ENCODE results near the gene GRHPR.

The GRHPR gene

GRCh38 chr9:37407468-37407867 is 15.0 kb upstream of the GRHPR start:
- Mint-ChIP-seq H3K4me1 (peaks cover 43% of the 10 kb centered on the region), H3K27ac (peak overlapping the region; percentile 48), H3K27me3 (no peaks in the 10 kb centered on the region), H3K36me3 (no peaks in the 10 kb centered on the region), H3K4me3 (peak overlapping the region; percentile 12), H3K9me3 (peaks cover 3% of the 10 kb centered on the region)
- ATAC-seq (ENCODE audit: low read depth) (no peak), DNase-seq (ENCODE audit: low spot score in 2 of 2) (no peak)

GRCh38 chr9:37408933-37409710 is 13.4 kb upstream of the GRHPR start:
- no peaks in the 10 kb centered on the region for H3K36me3 Mint-ChIP-seq
- no peaks in the 10 kb centered on the region for H3K27me3 Mint-ChIP-seq
- peak overlapping the region; percentile 15 for H3K4me3 Mint-ChIP-seq
- H3K27ac Mint-ChIP-seq, result peak overlapping the region; percentile 87
- H3K4me1 Mint-ChIP-seq, result peaks cover 32% of the 10 kb centered on the region
- H3K9me3 Mint-ChIP-seq, result peaks cover 3% of the 10 kb centered on the region
- DNase-seq (ENCODE audit: low spot score in 2 of 2) (peak; percentile 79 to 93), ATAC-seq (ENCODE audit: low read depth) (peak; percentile 88)

- Mint-ChIP-seq H3K27me3 (peaks cover 4% of the 10 kb centered on the region), H3K36me3 (no peaks in the 10 kb centered on the region), H3K4me3 (no peak overlapping the region), H3K27ac (peak overlapping the region; percentile 87), H3K4me1 (peaks cover 38% of the 10 kb centered on the region), H3K9me3 (no peaks in the 10 kb centered on the region)
- DNase-seq (ENCODE audit: low spot score in 2 of 2) (no peak), ATAC-seq (ENCODE audit: low read depth) (no peak)
These were observed 12.1 kb upstream of the GRHPR start for GRCh38 chr9:37410354-37410861.

GRCh38 chr9:37410969-37411785 is 11.3 kb upstream of the GRHPR start:
- ATAC-seq (ENCODE audit: low read depth) (no peak), DNase-seq (ENCODE audit: low spot score in 2 of 2) (no peak)
- Mint-ChIP-seq H3K36me3 (no peaks in the 10 kb centered on the region), H3K27ac (peak overlapping the region; percentile 87), H3K9me3 (no peaks in the 10 kb centered on the region), H3K27me3 (peaks cover 4% of the 10 kb centered on the region), H3K4me1 (peaks cover 39% of the 10 kb centered on the region), H3K4me3 (no peak overlapping the region)

- no peak for ATAC-seq (ENCODE audit: low read depth)
- no peak overlapping the region for H3K27ac Mint-ChIP-seq
- H3K36me3 Mint-ChIP-seq, result no peaks in the 10 kb centered on the region
- no peaks in the 10 kb centered on the region for H3K9me3 Mint-ChIP-seq
- H3K4me1 Mint-ChIP-seq, result peaks cover 33% of the 10 kb centered on the region
- H3K27me3 Mint-ChIP-seq, result peaks cover 4% of the 10 kb centered on the region
- no peak for DNase-seq (ENCODE audit: low spot score in 2 of 2)
- no peak overlapping the region for H3K4me3 Mint-ChIP-seq
These were observed 9.9 kb upstream of the GRHPR start for GRCh38 chr9:37412431-37413151.

- Mint-ChIP-seq H3K9me3 (no peaks in the 10 kb centered on the region), H3K27me3 (peaks cover 4% of the 10 kb centered on the region), H3K4me1 (peaks cover 33% of the 10 kb centered on the region), H3K27ac (no peak overlapping the region), H3K36me3 (no peaks in the 10 kb centered on the region), H3K4me3 (no peak overlapping the region)
- DNase-seq (ENCODE audit: low spot score in 2 of 2), result no peak
- ATAC-seq (ENCODE audit: low read depth), result no peak
These were observed 9.2 kb upstream of the GRHPR start for GRCh38 chr9:37413311-37413710.

GRCh38 chr9:37414503-37414943 is 8.0 kb upstream of the GRHPR start:
- Mint-ChIP-seq H3K4me3 (no peak overlapping the region), H3K27me3 (peaks cover 4% of the 10 kb centered on the region), H3K36me3 (no peaks in the 10 kb centered on the region), H3K27ac (no peak overlapping the region), H3K9me3 (no peaks in the 10 kb centered on the region), H3K4me1 (peaks cover 24% of the 10 kb centered on the region)
- no peak for ATAC-seq (ENCODE audit: low read depth)
- DNase-seq (ENCODE audit: low spot score in 2 of 2), result no peak

- Mint-ChIP-seq H3K36me3 (no peaks in the 10 kb centered on the region), H3K4me3 (peak overlapping the region; percentile 74), H3K9me3 (no peaks in the 10 kb centered on the region), H3K4me1 (peaks cover 21% of the 10 kb centered on the region), H3K27me3 (peaks cover 4% of the 10 kb centered on the region), H3K27ac (peak overlapping the region; percentile 64)
- peak; percentile 82 to 86 for DNase-seq (ENCODE audit: low spot score in 2 of 2)
- ATAC-seq (ENCODE audit: low read depth), result peak; percentile 82
These were observed 7.3 kb upstream of the GRHPR start for GRCh38 chr9:37415011-37415719.

- H3K4me3 Mint-ChIP-seq, result no peak overlapping the region
- DNase-seq (ENCODE audit: low spot score in 2 of 2) (no peak), ATAC-seq (ENCODE audit: low read depth) (no peak)
- no peaks in the 10 kb centered on the region for H3K36me3 Mint-ChIP-seq
- H3K27ac Mint-ChIP-seq, result no peak overlapping the region
- H3K4me1 Mint-ChIP-seq, result peaks cover 13% of the 10 kb centered on the region
- H3K9me3 Mint-ChIP-seq, result no peaks in the 10 kb centered on the region
- peaks cover 4% of the 10 kb centered on the region for H3K27me3 Mint-ChIP-seq
These were observed 5.2 kb upstream of the GRHPR start for GRCh38 chr9:37417252-37417803.

GRCh38 chr9:37417857-37418618 is 4.5 kb upstream of the GRHPR start:
- no peak overlapping the region for H3K27ac Mint-ChIP-seq

GRCh38 chr9:37419204-37419603 is 3.3 kb upstream of the GRHPR start:
- H3K36me3 Mint-ChIP-seq, result no peaks in the 10 kb centered on the region
- no peak overlapping the region for H3K27ac Mint-ChIP-seq
- no peak for ATAC-seq (ENCODE audit: low read depth)
- no peak overlapping the region for H3K4me3 Mint-ChIP-seq
- no peak for DNase-seq (ENCODE audit: low spot score in 2 of 2)
- peaks cover 21% of the 10 kb centered on the region for H3K4me1 Mint-ChIP-seq
- peaks cover 4% of the 10 kb centered on the region for H3K27me3 Mint-ChIP-seq
- H3K9me3 Mint-ChIP-seq, result no peaks in the 10 kb centered on the region

More at GRCh38 chr9:37417857-37418618, 4.5 kb upstream of the GRHPR start:
- H3K4me3 Mint-ChIP-seq, result no peak overlapping the region
- ATAC-seq (ENCODE audit: low read depth) (no peak), DNase-seq (ENCODE audit: low spot score in 2 of 2) (no peak)
- no peaks in the 10 kb centered on the region for H3K9me3 Mint-ChIP-seq
- H3K36me3 Mint-ChIP-seq, result no peaks in the 10 kb centered on the region
- peaks cover 14% of the 10 kb centered on the region for H3K4me1 Mint-ChIP-seq
- H3K27me3 Mint-ChIP-seq, result peaks cover 4% of the 10 kb centered on the region

GRCh38 chr9:37420271-37421215 is 2.0 kb upstream of the GRHPR start:
- Mint-ChIP-seq H3K36me3 (no peaks in the 10 kb centered on the region), H3K4me3 (no peak overlapping the region), H3K27ac (peak overlapping the region; percentile 67), H3K9me3 (no peaks in the 10 kb centered on the region), H3K4me1 (peaks cover 15% of the 10 kb centered on the region), H3K27me3 (no peaks in the 10 kb centered on the region)
- no peak for DNase-seq (ENCODE audit: low spot score in 2 of 2)
- ATAC-seq (ENCODE audit: low read depth), result no peak

All from memory B cell (primary cell).